ENCODE results near the gene ITGB8.
"Not testable (repeated sequence)": the region's sequence is repeated elsewhere in the genome, so short reads cannot be mapped to it uniquely, and the experiment has no call there.

ITGB8 gene

GRCh38 chr7:20330239-20330927, at the start of gene ITGB8:
Gene ITGB8, plus strand, starts transcription at chr7:20330900. Its CDS starts 907 bp downstream, at chr7:20331807.
- DNase-seq (ENCODE audit: insufficient read length, low spot score) (peak; percentile 66), FAIRE-seq (no peak)

GRCh38 chr7:20282959-20283358, 47.7 kb upstream of the ITGB8 start:
- FAIRE-seq, result no peak
- DNase-seq (ENCODE audit: insufficient read length, low spot score), result no peak

- no peak for DNase-seq (ENCODE audit: insufficient read length, low spot score)
- no peak for FAIRE-seq
Measured at GRCh38 chr7:20283385-20283784, 47.3 kb upstream of the ITGB8 start.

GRCh38 chr7:20284003-20284770, 46.5 kb upstream of the ITGB8 start:
- DNase-seq (ENCODE audit: insufficient read length, low spot score), result no peak
- no peak for FAIRE-seq

- FAIRE-seq (no peak), DNase-seq (ENCODE audit: insufficient read length, low spot score) (no peak)
Measured at GRCh38 chr7:20284771-20285143, 45.9 kb upstream of the ITGB8 start.

- FAIRE-seq, result no peak
- DNase-seq (ENCODE audit: insufficient read length, low spot score), result no peak
Measured at GRCh38 chr7:20287317-20287716, 43.4 kb upstream of the ITGB8 start.

GRCh38 chr7:20288036-20288435, 42.7 kb upstream of the ITGB8 start:
- FAIRE-seq, result no peak
- DNase-seq (ENCODE audit: insufficient read length, low spot score), result no peak

GRCh38 chr7:20290505-20291111, 40.1 kb upstream of the ITGB8 start:
- DNase-seq (ENCODE audit: insufficient read length, low spot score) (no peak), FAIRE-seq (no peak)

GRCh38 chr7:20293336-20293735, 37.4 kb upstream of the ITGB8 start:
- FAIRE-seq (no peak), DNase-seq (ENCODE audit: insufficient read length, low spot score) (no peak)

GRCh38 chr7:20296444-20296843, 34.3 kb upstream of the ITGB8 start:
- FAIRE-seq (no peak), DNase-seq (ENCODE audit: insufficient read length, low spot score) (no peak)

GRCh38 chr7:20296901-20297300, 33.8 kb upstream of the ITGB8 start:
- DNase-seq (ENCODE audit: insufficient read length, low spot score) (no peak), FAIRE-seq (no peak)

- FAIRE-seq, result no peak
- DNase-seq (ENCODE audit: insufficient read length, low spot score), result no peak
Measured at GRCh38 chr7:20298486-20298901, 32.2 kb upstream of the ITGB8 start.

GRCh38 chr7:20299145-20299544, 31.6 kb upstream of the ITGB8 start:
- FAIRE-seq (no peak), DNase-seq (ENCODE audit: insufficient read length, low spot score) (no peak)

GRCh38 chr7:20299647-20300312, 30.9 kb upstream of the ITGB8 start:
- DNase-seq (ENCODE audit: insufficient read length, low spot score) (no peak), FAIRE-seq (no peak)

GRCh38 chr7:20301311-20301939, 29.3 kb upstream of the ITGB8 start:
- FAIRE-seq (no peak), DNase-seq (ENCODE audit: insufficient read length, low spot score) (no peak)

- FAIRE-seq, result not testable (repeated sequence)
Measured at GRCh38 chr7:20302300-20302699, 28.4 kb upstream of the ITGB8 start.

GRCh38 chr7:20302891-20303290, 27.8 kb upstream of the ITGB8 start:
- FAIRE-seq, result no peak

More at GRCh38 chr7:20302300-20302699, 28.4 kb upstream of the ITGB8 start:
- DNase-seq (ENCODE audit: insufficient read length, low spot score), result not testable (repeated sequence)

GRCh38 chr7:20304366-20304765, 26.3 kb upstream of the ITGB8 start:
- FAIRE-seq, result no peak

More at GRCh38 chr7:20302891-20303290, 27.8 kb upstream of the ITGB8 start:
- no peak for DNase-seq (ENCODE audit: insufficient read length, low spot score)

GRCh38 chr7:20305726-20306125, 25.0 kb upstream of the ITGB8 start:
- FAIRE-seq (no peak), DNase-seq (ENCODE audit: insufficient read length, low spot score) (no peak)

More at GRCh38 chr7:20304366-20304765, 26.3 kb upstream of the ITGB8 start:
- DNase-seq (ENCODE audit: insufficient read length, low spot score), result no peak

GRCh38 chr7:20306180-20306946, 24.3 kb upstream of the ITGB8 start:
- FAIRE-seq (no peak), DNase-seq (ENCODE audit: insufficient read length, low spot score) (no peak)
